Measurements from ENCODE around the gene CRACR2A. TPM values are rescaled to one million over a fixed set of nuclear protein-coding genes. Genes with fewer than 3 reads are reported as not detected.

Gene CRACR2A
- total and polyA plus RNA-seq, 2 of the 8 experiments (the other 6 are each of a cell fraction or from before 2014, with no cell fraction given): 0.85 to 3.2 TPM

DNA sequence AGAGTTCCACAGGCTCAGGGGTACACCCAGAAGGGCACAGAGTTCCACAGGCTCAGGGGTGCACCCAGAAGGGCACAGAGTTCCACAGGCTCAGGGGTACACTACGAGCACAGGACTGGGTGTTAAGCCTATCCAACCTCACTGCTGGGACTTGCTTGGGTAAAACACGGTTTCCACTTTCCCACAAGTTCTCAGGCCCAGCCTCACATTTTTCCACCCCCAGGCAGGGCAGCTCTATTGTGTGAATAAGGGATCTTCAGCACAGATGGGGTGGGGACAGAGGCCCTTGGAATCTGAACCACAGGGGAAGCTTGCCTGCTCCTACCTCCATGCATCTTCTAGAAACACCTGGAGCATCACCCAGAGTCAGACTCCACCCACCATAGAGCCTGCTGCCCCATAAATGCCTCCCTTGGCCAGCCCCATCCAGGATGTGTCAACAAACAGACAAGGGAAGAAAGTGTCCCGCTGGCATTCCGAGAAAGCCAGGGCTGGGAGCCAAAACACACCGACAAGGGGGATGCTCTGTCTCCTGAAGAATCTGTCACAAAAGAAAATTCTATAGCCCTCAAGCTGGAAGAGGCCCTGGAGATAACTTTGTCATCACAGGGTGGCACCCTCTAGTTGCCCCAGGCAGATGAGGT is 4.8 kb downstream of the CRACR2A start (continued):
- TF ChIP-seq SAP30 (IDR thresholded peaks at IDR 0.05; ENCODE audit: insufficient read depth, insufficient replicate concordance, low read length): no peak
